GM12875 (cell line): Measurements from ENCODE around the gene CETP.

Source experiments
- H3K4me3 ChIP-seq: one replicate; pipeline ENCODE4 v1.5.1; 2011; ENCODE audit warnings: low read depth, low read length, control low read depth
- CTCF ChIP-seq: IDR thresholded peaks from 2 replicates; pipeline ENCODE4 v1.5.1; 2011; ENCODE audit warnings: low read depth, mild to moderate bottlenecking, control low read depth, inconsistent platforms, low read length, moderate library complexity, borderline replicate concordance; ENCODE audit not compliant: insufficient read depth

Gene CETP

GRCh38 chr16:56964243-56965148 is 2.7 kb downstream of the CETP start:
- peak; percentile 99 for TF ChIP-seq CTCF
- H3K4me3 ChIP-seq = no peak overlapping the region

- TF ChIP-seq CTCF = no peak
- no peak overlapping the region for H3K4me3 ChIP-seq
Measured at GRCh38 chr16:56965149-56966092, 3.7 kb downstream of the CETP start.

DNA sequence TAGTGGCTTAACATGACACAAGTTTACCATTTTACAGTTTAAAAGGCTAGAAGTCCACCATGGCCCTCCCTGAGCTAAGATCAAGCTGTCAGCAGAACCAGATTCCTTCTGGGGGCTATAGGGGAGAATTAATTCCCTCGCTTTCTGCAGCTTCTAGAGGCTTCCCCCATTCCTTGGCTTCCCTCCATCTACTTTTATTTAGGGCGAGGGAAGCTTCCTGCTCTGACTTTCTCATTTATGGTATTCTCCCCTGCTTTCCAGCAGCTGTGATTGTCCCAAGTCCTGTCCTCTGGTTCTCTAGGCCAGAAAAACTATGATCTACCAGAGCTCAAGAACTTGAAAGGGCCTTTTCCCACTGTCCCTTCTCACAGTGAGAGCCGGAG is 4.3 kb downstream of the CETP start:
- H3K4me3 ChIP-seq = no peak overlapping the region
- no peak for TF ChIP-seq CTCF

GRCh38 chr16:56967733-56968132 is 6.0 kb downstream of the CETP start:
- H3K4me3 ChIP-seq = no peak overlapping the region
- TF ChIP-seq CTCF = no peak

DNA sequence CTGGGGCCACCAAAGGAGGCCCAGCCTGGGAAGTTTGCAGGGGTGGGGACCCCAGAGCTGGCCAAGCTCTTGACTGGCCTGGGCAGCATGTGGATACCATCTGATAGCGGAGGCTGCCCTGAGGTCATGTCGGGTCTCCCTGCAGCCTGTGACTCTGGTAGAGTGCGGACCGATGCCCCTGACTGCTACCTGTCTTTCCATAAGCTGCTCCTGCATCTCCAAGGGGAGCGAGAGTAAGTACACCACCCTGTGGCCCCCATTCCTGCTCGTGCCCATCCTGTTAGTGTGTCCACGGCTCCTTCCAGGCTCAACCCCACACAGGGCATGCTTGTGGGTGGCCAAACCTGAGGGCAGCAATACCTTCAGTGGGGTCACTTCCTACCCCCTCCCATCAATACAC is 8.0 kb downstream of the CETP start:
- TF ChIP-seq CTCF = no peak
- no peak overlapping the region for H3K4me3 ChIP-seq

DNA sequence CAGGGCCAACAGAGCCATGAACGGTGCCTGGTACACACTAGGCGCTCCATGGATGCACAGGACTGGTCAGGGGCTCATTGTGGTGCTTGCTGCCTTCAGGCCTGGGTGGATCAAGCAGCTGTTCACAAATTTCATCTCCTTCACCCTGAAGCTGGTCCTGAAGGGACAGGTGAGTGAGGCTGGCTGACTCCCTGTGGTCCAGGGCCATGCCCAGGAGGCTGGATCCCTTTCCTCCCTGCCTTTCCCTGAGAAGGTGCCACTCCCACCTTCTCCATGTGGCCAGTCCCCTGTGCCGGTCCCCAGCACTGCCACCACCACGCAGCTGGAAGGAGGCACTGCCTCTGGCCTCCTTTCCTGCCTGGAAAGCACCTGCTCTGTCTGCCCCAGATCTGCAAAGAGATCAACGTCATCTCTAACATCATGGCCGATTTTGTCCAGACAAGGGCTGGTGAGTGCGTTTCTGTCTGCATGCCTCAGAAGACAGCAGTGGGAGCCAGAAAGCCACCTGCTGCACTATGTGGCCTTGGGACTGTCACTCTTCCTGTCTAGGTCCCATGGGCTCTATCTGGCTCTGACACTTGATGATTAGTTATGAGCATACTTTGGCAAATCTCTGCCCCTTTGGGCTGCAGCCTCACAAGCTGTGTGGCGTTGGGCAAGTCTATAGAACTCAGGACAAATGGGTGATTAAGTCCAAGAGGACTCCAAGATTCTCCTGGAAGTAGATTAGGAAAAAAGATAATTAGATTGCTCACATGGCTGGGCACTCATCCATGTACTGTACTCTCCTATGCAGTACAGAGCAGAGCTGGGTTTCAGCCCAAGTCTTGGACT is 9.4 kb downstream of the CETP start:
- TF ChIP-seq CTCF = no peak
- H3K4me3 ChIP-seq = no peak overlapping the region
